ENCODE data around the gene PTH1R.

Gene PTH1R

GRCh38 chr3:46913644-46914043 is 36.1 kb downstream of the PTH1R start:
- no peak for DNase-seq (ENCODE audit: low read depth in 2 of 2)

DNA sequence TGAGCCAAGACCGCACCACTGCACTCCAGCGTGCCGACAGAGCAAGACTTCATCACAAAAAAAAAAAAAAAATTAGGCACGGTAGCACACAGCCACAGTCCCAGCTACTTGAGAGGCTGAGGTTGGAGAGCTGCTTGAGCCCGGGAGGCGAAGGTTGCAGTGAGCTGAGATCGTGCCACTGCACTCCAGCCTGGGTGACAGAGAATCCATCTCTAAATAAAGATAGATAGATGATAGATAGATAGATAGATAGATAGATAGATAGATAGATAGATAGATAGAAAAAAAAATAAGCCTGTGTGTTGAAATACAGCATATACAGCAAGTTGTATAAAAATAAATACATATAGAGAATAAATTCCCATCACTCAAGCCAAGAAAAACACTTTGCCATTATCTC is 37.3 kb downstream of the PTH1R start:
- DNase-seq (ENCODE audit: low read depth in 2 of 2), result no peak

GRCh38 chr3:46915297-46915822 is 37.8 kb downstream of the PTH1R start:
- DNase-seq (ENCODE audit: low read depth in 2 of 2), result no peak

- no peak for DNase-seq (ENCODE audit: low read depth in 2 of 2)
Measured at GRCh38 chr3:46916278-46916677, 38.8 kb downstream of the PTH1R start.

GRCh38 chr3:46916799-46917198 is 39.3 kb downstream of the PTH1R start:
- DNase-seq (ENCODE audit: low read depth in 2 of 2), result no peak

GRCh38 chr3:46917257-46917656 is 39.7 kb downstream of the PTH1R start:
- DNase-seq (ENCODE audit: low read depth in 2 of 2), result no peak

GRCh38 chr3:46918202-46918601 is 40.7 kb downstream of the PTH1R start:
- DNase-seq (ENCODE audit: low read depth in 2 of 2), result no peak

GRCh38 chr3:46918634-46919033 is 41.1 kb downstream of the PTH1R start:
- DNase-seq (ENCODE audit: low read depth in 2 of 2), result no peak

DNA sequence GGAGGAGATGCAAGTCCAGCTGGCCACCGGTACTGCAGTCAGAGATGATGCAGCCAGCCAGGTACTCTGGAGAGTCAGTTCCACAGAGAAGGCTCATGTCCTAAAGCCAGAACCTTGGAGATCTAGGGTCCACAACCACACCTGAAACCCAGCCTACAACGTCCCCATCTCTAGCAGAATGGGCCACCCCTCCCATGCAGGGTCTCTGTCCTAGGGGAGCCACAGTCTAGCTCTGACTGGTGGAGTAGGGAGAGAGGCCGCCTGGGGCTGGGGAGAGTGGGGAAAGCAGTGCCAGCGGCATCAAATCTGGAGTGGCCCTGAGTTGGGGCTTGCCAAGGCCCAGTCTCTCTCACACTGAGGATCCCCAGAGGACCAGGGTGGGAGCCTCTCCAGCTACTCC is 43.5 kb downstream of the PTH1R start:
- DNase-seq (ENCODE audit: low read depth in 2 of 2), result no peak

- no peak for DNase-seq (ENCODE audit: low read depth in 2 of 2)
Measured at GRCh38 chr3:46921871-46922271, 44.4 kb downstream of the PTH1R start.

DNA sequence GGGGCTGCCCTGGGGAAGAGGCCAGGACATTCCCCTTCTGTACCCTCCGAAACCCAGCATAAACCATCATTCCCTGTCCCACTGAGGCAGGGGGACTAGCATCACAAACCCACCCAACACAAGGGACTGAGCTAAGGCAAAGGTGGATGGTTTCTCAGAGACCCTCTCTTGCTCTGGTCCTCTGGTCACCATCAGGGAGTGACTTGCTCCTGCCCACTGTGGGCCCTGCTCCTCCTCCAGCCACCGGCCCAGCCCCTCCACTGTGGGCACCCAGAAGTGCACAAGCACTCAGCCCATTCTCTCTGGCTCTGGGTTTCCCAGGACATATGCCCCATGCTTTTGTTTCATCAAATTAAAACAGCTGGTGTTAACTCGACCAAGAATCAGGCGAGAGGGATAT is 44.9 kb downstream of the PTH1R start:
- DNase-seq (ENCODE audit: low read depth in 2 of 2), result no peak

DNA sequence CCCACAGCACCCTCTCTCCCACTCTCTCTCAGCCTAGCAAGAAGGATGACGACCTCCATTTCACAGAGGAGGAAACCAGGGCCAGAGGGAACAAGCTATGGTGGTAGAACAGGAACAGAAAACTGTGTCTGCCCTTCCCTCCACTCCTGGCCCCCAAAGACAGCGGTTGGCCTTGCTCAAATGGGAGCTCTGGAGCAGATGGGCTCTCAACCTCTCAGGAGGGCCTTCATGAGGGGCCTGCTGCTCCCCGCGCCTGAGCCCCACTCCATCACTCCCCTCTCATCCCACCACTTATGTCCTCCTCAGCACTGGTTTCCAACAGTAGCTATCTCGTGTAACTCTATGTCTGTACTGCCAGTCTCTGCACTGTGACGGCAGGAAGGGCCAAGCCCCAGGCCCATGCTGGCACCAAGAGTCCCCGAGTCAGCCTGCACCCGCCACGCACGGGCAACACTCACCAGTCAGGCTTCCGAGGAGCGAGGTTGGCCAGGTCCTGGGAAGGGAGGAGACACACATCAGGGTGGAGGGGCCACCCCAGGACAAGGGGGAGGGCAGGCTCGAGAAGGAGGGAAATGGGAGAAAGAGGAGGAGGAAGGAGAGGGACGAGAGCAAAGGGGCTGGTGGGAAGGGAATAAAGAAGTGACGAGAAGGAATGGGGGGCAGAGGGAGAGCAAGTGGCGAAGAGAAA is 45.5 kb downstream of the PTH1R start:
- no peak for DNase-seq (ENCODE audit: low read depth in 2 of 2)

- no peak for DNase-seq (ENCODE audit: low read depth in 2 of 2)
Measured at GRCh38 chr3:46923559-46924350, 46.2 kb downstream of the PTH1R start.

DNA sequence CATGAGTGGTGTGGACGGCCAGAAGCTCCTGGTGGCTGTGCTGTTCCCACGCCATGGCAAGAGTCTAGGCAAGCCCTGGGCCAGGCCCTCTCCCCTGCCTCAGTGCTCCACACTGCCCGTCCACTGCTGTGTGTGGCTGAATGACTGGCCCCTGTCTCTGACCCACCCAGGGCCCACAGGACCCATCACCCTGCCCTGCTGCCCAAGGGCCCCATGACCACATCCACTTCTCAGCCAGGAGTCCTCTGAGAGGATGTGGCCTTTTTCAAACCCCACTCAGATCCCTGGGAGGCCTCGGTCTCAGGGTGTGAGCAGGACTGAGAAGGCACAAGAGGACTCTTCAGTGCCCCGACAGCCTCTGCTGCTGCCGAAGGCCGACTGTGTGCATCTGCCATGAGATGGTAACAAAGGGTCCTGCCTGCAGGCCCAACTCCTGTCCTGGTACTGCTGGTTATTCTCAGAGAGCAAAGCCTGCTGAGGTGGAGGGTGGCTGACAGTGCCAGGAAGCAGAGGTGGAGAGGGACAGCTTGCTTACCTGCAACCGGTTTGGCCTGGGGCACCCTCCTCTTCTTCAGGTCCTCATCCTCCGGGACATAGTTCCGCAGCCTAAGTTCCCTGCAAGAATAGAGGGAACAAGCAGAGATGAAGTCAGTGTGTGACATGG is 47.5 kb downstream of the PTH1R start:
- DNase-seq (ENCODE audit: low read depth in 2 of 2), result no peak

- no peak for DNase-seq (ENCODE audit: low read depth in 2 of 2)
Measured at GRCh38 chr3:46925585-46925934, 48.0 kb downstream of the PTH1R start.

GRCh38 chr3:46926039-46926438 is 48.5 kb downstream of the PTH1R start:
- no peak for DNase-seq (ENCODE audit: low read depth in 2 of 2)

DNA sequence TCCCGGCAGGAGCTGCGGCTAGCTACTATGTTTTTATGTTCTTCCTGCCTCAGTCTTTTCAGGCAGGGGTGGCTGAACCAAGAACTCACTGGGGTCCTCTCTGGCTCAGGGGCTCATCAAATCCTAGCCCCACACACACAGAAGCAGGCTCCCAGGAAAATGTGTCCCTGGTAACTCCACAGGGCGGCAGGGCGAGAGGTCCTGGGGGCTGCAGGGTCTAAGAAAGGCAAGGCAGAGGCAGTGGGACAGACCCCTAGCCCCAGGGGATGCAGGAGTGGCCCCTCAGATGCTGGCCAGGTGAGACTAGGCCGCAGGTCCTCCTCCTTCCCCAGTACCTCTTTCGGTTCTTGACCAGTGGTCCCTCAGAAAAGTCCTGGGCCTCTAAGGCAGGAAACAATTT is 48.9 kb downstream of the PTH1R start:
- DNase-seq (ENCODE audit: low read depth in 2 of 2), result no peak

DNA sequence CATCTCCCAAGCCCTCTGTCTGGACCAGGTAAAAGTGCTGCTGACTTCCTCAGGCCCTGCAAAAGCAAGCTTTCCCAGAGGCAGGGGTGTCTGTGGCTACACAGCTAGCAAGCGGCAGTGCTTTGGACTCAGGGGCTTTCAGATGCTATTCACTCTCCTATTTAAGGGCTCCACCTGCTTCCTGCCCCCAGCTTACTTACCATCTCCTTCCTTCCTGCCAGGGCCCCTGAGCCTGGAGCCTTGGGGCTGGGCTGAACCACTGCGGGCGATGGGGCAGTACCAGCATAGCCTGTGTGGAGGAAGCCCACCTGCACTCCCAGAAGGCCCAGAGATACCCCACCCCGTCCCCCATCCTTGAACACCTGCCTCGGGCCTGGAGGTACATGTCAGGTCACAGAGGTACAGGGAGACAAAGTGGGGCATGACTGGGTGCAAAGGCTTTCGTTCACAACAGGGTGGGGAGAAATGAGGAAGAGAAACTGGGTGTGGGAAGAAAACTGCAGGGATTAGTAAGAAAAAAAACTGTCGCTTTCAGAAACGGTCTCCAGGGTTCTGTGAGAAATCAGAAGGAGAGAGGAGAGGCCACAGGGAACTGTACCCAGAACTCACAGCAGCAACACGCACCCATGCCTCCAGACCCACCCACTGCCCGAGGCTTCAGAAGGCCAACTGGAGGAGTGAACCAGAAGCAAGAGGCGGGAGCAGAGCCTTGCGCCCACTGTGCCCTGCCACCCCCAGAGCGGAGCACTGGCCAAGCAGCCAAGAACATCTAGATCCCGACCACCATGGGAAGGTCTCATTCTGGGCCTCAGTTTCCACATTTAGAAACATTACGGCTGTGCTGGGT is 49.6 kb downstream of the PTH1R start:
- no peak for DNase-seq (ENCODE audit: low read depth in 2 of 2)

GRCh38 chr3:46927718-46928073 is 50.2 kb downstream of the PTH1R start:
- DNase-seq (ENCODE audit: low read depth in 2 of 2), result no peak

- DNase-seq (ENCODE audit: low read depth in 2 of 2), result no peak
Measured at GRCh38 chr3:46928282-46928681, 50.8 kb downstream of the PTH1R start.

- no peak for DNase-seq (ENCODE audit: low read depth in 2 of 2)
Measured at GRCh38 chr3:46929324-46929723, 51.8 kb downstream of the PTH1R start.

Data from stimulated activated CD8-positive, alpha-beta memory T cell treated with anti-CD3 and anti-CD28 coated beads, Interleukin-15, amount 100 ng/mL, for 4 hours (primary cell).